IMR-90 (cell line): ENCODE measurements around the gene PLEKHS1. TPM values are rescaled to one million over a fixed set of nuclear protein-coding genes. Genes with fewer than 3 reads are reported as not detected.

Experiments
- ATAC-seq: fragments of 200-7000 bp; cut with Tn5 transposase; 2 replicates; pipeline ENCODE4 v1.9.1; 2020; ENCODE audit warnings: low read depth, mild to moderate bottlenecking, moderate library complexity
- BruUV-seq: library from RNA; stranded (reverse); fragments of 400-500 nt; replicated peaks from 2 replicates; lab custom pipeline; 2021; lab: Mats Ljungman, UMichigan
- CTCF ChIA-PET: fragments of 300-600 bp; formaldehyde crosslinking; extraction: SDS; loops from one replicate; lab custom pipeline; 2021; ENCODE audit warnings: antibody characterized with exemption; lab: Yijun Ruan, JAX
- POLR2A ChIA-PET: fragments of 300-600 bp; sonication (Branson Sonifier 250); formaldehyde crosslinking; loops from one replicate; lab custom pipeline; 2022; ENCODE audit warnings: antibody characterized with exemption; ENCODE audit not compliant: unreplicated experiment; lab: Charles Lee
- DNase-seq: peaks from one replicate; pipeline ENCODE4 v3.0.0; 2013
- H2AFZ ChIP-seq: replicated peaks from 2 replicates; pipeline ENCODE3; 2013; ENCODE audit warnings: low read length, mild to moderate bottlenecking; ENCODE audit not compliant: poor library complexity
- H2AK5ac ChIP-seq: 2 replicates; pipeline ENCODE4 v1.6.1; 2013; ENCODE audit warnings: low read depth, low read length, inconsistent platforms
- H2AK9ac ChIP-seq: replicated peaks from 2 replicates; pipeline ENCODE3; 2013; ENCODE audit warnings: mild to moderate bottlenecking, low read depth, low read length, moderate library complexity; ENCODE audit not compliant: poor library complexity
- H2BK120ac ChIP-seq: 2 replicates; pipeline ENCODE4 v1.6.1; 2013; ENCODE audit warnings: low read depth, low read length, inconsistent platforms
- H2BK15ac ChIP-seq: 3 replicates; pipeline ENCODE4 v1.6.1; 2013; ENCODE audit warnings: low read depth, low read length, inconsistent platforms
- H2BK20ac ChIP-seq: 2 replicates; pipeline ENCODE4 v1.6.1; 2013; ENCODE audit warnings: low read depth, mild to moderate bottlenecking, inconsistent platforms, low read length, moderate library complexity
- H2BK5ac ChIP-seq: 2 replicates; pipeline ENCODE4 v1.6.1; 2013; ENCODE audit warnings: mild to moderate bottlenecking, low read depth, low read length, inconsistent platforms; ENCODE audit not compliant: poor library complexity, severe bottlenecking
- H3K14ac ChIP-seq: replicated peaks from 2 replicates; pipeline ENCODE4 v1.6.1; 2013; ENCODE audit warnings: low read depth, low read length, inconsistent platforms
- H3K18ac ChIP-seq: 2 replicates; pipeline ENCODE4 v1.6.1; 2013; ENCODE audit warnings: low read depth, low read length, control low read depth
- H3K23ac ChIP-seq: 2 replicates; pipeline ENCODE4 v1.6.1; 2013; ENCODE audit warnings: low read depth, low read length, inconsistent platforms
- H3K27ac ChIP-seq: 2 replicates; pipeline ENCODE4 v1.5.1; 2013; ENCODE audit warnings: mild to moderate bottlenecking, control low read depth, low read length; ENCODE audit not compliant: insufficient read depth
- H3K27me3 ChIP-seq: 2 replicates; pipeline ENCODE4 v1.6.1; 2013; ENCODE audit warnings: low read length; ENCODE audit not compliant: control insufficient read depth, insufficient read depth
- H3K36me3 ChIP-seq: 2 replicates; pipeline ENCODE4 v1.6.1; 2013; ENCODE audit warnings: low read length, mixed read lengths; ENCODE audit not compliant: control insufficient read depth, insufficient read depth
- H3K4ac ChIP-seq: 2 replicates; pipeline ENCODE4 v1.6.1; 2013; ENCODE audit warnings: low read depth, low read length, inconsistent platforms
- H3K4me1 ChIP-seq: 2 replicates; pipeline ENCODE4 v1.6.1; 2013; ENCODE audit warnings: low read length, mixed read lengths; ENCODE audit not compliant: control insufficient read depth, insufficient read depth
- H3K4me2 ChIP-seq: 2 replicates; pipeline ENCODE4 v1.6.1; 2013; ENCODE audit warnings: low read depth, mild to moderate bottlenecking, control low read depth, low read length, moderate library complexity
- H3K4me3 ChIP-seq: 2 replicates; pipeline ENCODE4 v1.5.1; 2013; ENCODE audit warnings: low read depth, mild to moderate bottlenecking, control low read depth, low read length, moderate library complexity; ENCODE audit not compliant: insufficient read depth
- H3K56ac ChIP-seq: 2 replicates; pipeline ENCODE4 v1.6.1; 2013; ENCODE audit warnings: low read length, inconsistent platforms; ENCODE audit not compliant: insufficient read depth; ENCODE audit errors: extremely low read depth
- H3K79me1 ChIP-seq, 2 experiments: 2 replicates each; pipeline ENCODE4 v1.6.1; 2013; ENCODE audit warnings: low read length in 2 of 2, inconsistent platforms in 1 of 2, low read depth in 1 of 2
- H3K9ac ChIP-seq: 2 replicates; pipeline ENCODE4 v1.6.1; 2013; ENCODE audit warnings: low read depth, low read length, control low read depth
- H3K9me1 ChIP-seq: 2 replicates; pipeline ENCODE4 v1.6.1; 2013; ENCODE audit warnings: low read length, inconsistent platforms; ENCODE audit not compliant: insufficient read depth
- H3K9me3 ChIP-seq: 2 replicates; pipeline ENCODE4 v1.6.1; 2013; ENCODE audit warnings: low read length; ENCODE audit not compliant: control insufficient read depth, insufficient read depth
- H4K20me1 ChIP-seq: 2 replicates; pipeline ENCODE4 v1.6.1; 2013; ENCODE audit warnings: low read length, inconsistent platforms; ENCODE audit not compliant: insufficient read depth
- H4K5ac ChIP-seq: 2 replicates; pipeline ENCODE4 v1.6.1; 2013; ENCODE audit warnings: mild to moderate bottlenecking, low read depth, low read length, control low read depth
- H4K8ac ChIP-seq, 2 experiments: 2 replicates each; pipeline ENCODE4 v1.6.1; 2013; ENCODE audit warnings: low read depth in 2 of 2, low read length in 2 of 2, control low read depth in 1 of 2, inconsistent platforms in 1 of 2
- H4K91ac ChIP-seq: 2 replicates; pipeline ENCODE4 v1.6.1; 2013; ENCODE audit warnings: low read depth, low read length, inconsistent platforms; ENCODE audit not compliant: insufficient read depth
- BHLHE40 ChIP-seq: fragments of 150-350 bp; IDR thresholded peaks from 2 replicates; pipeline ENCODE4 v1.6.1; 2016; ENCODE audit warnings: mild to moderate bottlenecking, low read depth, low read length
- CEBPB ChIP-seq: IDR thresholded peaks from 2 replicates; pipeline ENCODE4 v1.6.1; 2012; ENCODE audit warnings: low read depth, low read length, improper control_type of control experiment
- CHD1 ChIP-seq: IDR thresholded peaks from 2 replicates; pipeline ENCODE4 v1.6.1; 2012; ENCODE audit warnings: low read depth, low read length, improper control_type of control experiment
- MXI1 ChIP-seq: IDR thresholded peaks from 2 replicates; pipeline ENCODE4 v1.6.1; 2012; ENCODE audit warnings: low read depth, mild to moderate bottlenecking, low read length, moderate library complexity, borderline replicate concordance
- NFE2L2 ChIP-seq: fragments of 150-350 bp; IDR thresholded peaks from 2 replicates; pipeline ENCODE4 v1.6.1; 2016; ENCODE audit warnings: low read depth, mild to moderate bottlenecking, low read length
- RCOR1 ChIP-seq: IDR thresholded peaks from 2 replicates; pipeline ENCODE4 v1.6.1; 2012; ENCODE audit warnings: mild to moderate bottlenecking, low read length, improper control_type of control experiment; ENCODE audit not compliant: insufficient replicate concordance
- SMC3 ChIP-seq: fragments of 150-350 bp; IDR thresholded peaks from 2 replicates; pipeline ENCODE4 v1.6.1; 2016; ENCODE audit warnings: low read depth, mild to moderate bottlenecking, antibody characterized with exemption, low read length, moderate library complexity
- WGBS, 2 experiments: methylation state at CpG; one replicate each; pipeline versions ENCODE4 v1.1.5 to v1.1.7; 2013; ENCODE audit warnings: missing lambda C conversion rate in 2 of 2; ENCODE audit not compliant: insufficient read length in 1 of 2; ENCODE audit errors: extremely low coverage in 2 of 2; 5-methylcytosine and 5-hydroxymethylcytosine counted together
- dilution Hi-C: fragments of 300-500 bp; cut with HindIII; formaldehyde crosslinking; loops from one replicate; pipeline ENCODE4 v1.14.3; 2018; ENCODE audit warnings: low sequenced_read_pairs; ENCODE audit not compliant: unreplicated experiment
- in situ Hi-C: fragments of 300-500 bp; cut with MboI; formaldehyde crosslinking; loops from 3 replicates; pipeline ENCODE4 v1.14.3; 2019; ENCODE audit warnings: low sequenced_read_pairs, inconsistent platforms, mixed read lengths
- intact Hi-C: fragments of 100-400 bp; cut with micrococcal nuclease; formaldehyde crosslinking; loops from 2 replicates; pipeline ENCODE4 v1.10.0; 2022
- polyA plus RNA-seq, 3 experiments: library from polyadenylated mRNA; depleted of rRNA; stranded (reverse); fragments of >200 nt; gene quantifications; 2 replicates each; pipeline ENCODE4 v1.2.3, GENCODE V29; 2012; ENCODE audit warnings: low replicate concordance in 1 of 3
- total RNA-seq: library from RNA; depleted of rRNA; stranded (reverse); fragments of >200 nt; gene quantifications from 2 replicates; pipeline ENCODE4 v1.2.3, GENCODE V29; 2012

The PLEKHS1 gene
- total and polyA plus RNA-seq, 2 of the 4 experiments (the other 2 are of a cell fraction) = not detected

DNA sequence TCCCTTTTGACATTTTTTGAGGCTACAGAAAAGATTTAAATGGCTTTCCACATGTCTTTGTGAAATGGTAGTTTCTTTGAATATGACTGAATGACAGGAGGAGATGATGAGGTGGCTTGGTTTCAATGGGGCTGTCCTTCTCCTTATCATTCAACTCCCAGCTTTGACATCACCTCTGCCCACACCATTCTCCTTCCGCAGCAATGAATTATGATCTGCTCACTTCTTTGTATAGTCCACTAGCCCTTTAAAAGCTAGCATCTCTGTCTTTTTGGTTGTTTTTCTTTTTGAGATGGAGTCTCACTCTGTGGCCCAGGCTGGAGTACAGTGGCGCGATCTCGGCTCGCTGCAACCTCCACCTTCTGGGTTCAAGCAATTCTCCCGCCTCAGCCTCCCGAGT lies 70.7 kb downstream of the PLEKHS1 start:
- no peaks in the 10 kb centered on the region for H4K20me1 ChIP-seq
- no peak for TF ChIP-seq CEBPB
- TF ChIP-seq BHLHE40 = no peak
- TF ChIP-seq RCOR1 = no peak
- TF ChIP-seq CHD1 = no peak
- TF ChIP-seq SMC3 = no peak
- TF ChIP-seq MXI1 = no peak
- no peak for TF ChIP-seq NFE2L2
- POLR2A ChIA-PET = no interaction called here
- H3K18ac ChIP-seq = no peak overlapping the region
- intact Hi-C loops (no loop called here), dilution Hi-C loops (no loop called here), in situ Hi-C loops (no loop called here)
- no peak overlapping the region for H3K4me3 ChIP-seq
- H4K8ac ChIP-seq = no peak overlapping the region
- H2AFZ ChIP-seq = no peak overlapping the region
- no peak overlapping the region for H4K91ac ChIP-seq
- H4K5ac ChIP-seq = no peak overlapping the region
- CTCF ChIA-PET = interaction anchor here (0.6 kb wide), 1 partner anchor 82 kb away, joined by 5 read pairs; no protein-coding TSS in a partner anchor
- no peaks in the 10 kb centered on the region for H3K79me1 ChIP-seq
- ATAC-seq (no peak), DNase-seq (no peak)
- no peaks in the 10 kb centered on the region for H3K9me1 ChIP-seq
- no peak overlapping the region for H3K4me2 ChIP-seq
- H3K56ac ChIP-seq = no peak overlapping the region
- no peaks in the 10 kb centered on the region for H3K36me3 ChIP-seq
- no peak overlapping the region for H2BK15ac ChIP-seq
- H2BK20ac ChIP-seq = no peak overlapping the region
- WGBS, 2 experiments = no CpG with 5 or more reads among the region's 7 CpGs
- no peak overlapping the region for H3K9ac ChIP-seq
- H3K9me3 ChIP-seq = no peaks in the 10 kb centered on the region; the same call in 1 of the 2 replicates
- no peak overlapping the region for H2AK9ac ChIP-seq
- no peak overlapping the region for H3K4ac ChIP-seq
- H3K4me1 ChIP-seq = no peaks in the 10 kb centered on the region; the same call in 1 of the 2 replicates
- H3K14ac ChIP-seq = no peak overlapping the region
- peaks cover 7% of the 10 kb centered on the region for H3K27me3 ChIP-seq
- H2BK5ac ChIP-seq = no peak overlapping the region
- H3K23ac ChIP-seq = no peak overlapping the region
- BruUV-seq = no TSS peak
- H2AK5ac ChIP-seq = no peak overlapping the region
- no peak overlapping the region for H2BK120ac ChIP-seq
- H3K27ac ChIP-seq = no peak overlapping the region
